Esophagus squamous epithelium (tissue), 4 donors: ENCODE results near the gene HBA1. TPM values are rescaled to one million over a fixed set of nuclear protein-coding genes. Genes with fewer than 3 reads are reported as not detected.

Experiments
- small RNA-seq, 4 donors: library from RNA; depleted of rRNA; stranded (forward); fragments of <200 nt; gene quantifications; one replicate each; pipeline ENCODE3, GENCODE V24; 2016
- total RNA-seq, 4 donors: library from RNA; depleted of rRNA; stranded (reverse); fragments of >200 nt; gene quantifications; one replicate each; pipeline ENCODE4 v1.1.0, GENCODE V29; 2016

HBA1 gene
- total RNA-seq, 4 donors from 2014 or later, result 1.0 to 12.9 TPM; not detected in 2

Small RNA genes lying within 50 kb of the gene (small RNA-seq; reads per million reads assigned to genes)
- gene RF00019, result 0 reads per million in 4 donors

Other genes starting within 250 kb of the HBA1 start
- gene POLR3K, start 123.1 kb upstream of the HBA1 start, total RNA-seq, result 1 to 10 TPM; 3.1 to 8.6 (median 4.8) TPM
- gene SNRNP25, start 122.9 kb upstream of the HBA1 start, total RNA-seq, result 10 to 100 TPM; 12.4 to 30.0 (median 17.9) TPM
- 10 to 100 TPM; 13.3 to 38.3 (median 24.2) TPM for gene RHBDF1, start 104.0 kb upstream of the HBA1 start, total RNA-seq
- 10 to 100 TPM; 47.4 to 72.1 (median 68.3) TPM for gene MPG, start 98.5 kb upstream of the HBA1 start, total RNA-seq
- 10 to 100 TPM; 14.5 to 28.0 (median 18.8) TPM for gene NPRL3, start 38.0 kb upstream of the HBA1 start, total RNA-seq
- not detected for gene HBZ, start 24.0 kb upstream of the HBA1 start, total RNA-seq
- not detected for gene HBM, start 10.7 kb upstream of the HBA1 start, total RNA-seq
- gene HBA2, start 3.8 kb upstream of the HBA1 start, total RNA-seq, result 1 to 10 TPM in 2 of 4 donors, not detected in 2; 4.7 to 5.0 TPM
- gene HBQ1, start 3.8 kb downstream of the HBA1 start, total RNA-seq, result not detected
- gene LUC7L, start 52.8 kb downstream of the HBA1 start, total RNA-seq, result 10 to 100 TPM; 33.5 to 74.2 (median 46.5) TPM
- 100 to 1,000 TPM in 1 of 4 donors, 10 to 100 TPM in 3; 16.5 to 147 (median 60.0) TPM for gene FAM234A, start 58.1 kb downstream of the HBA1 start, total RNA-seq
- 1 to 10 TPM in 3 of 4 donors, under 1 TPM in 1; 0.88 to 4.8 (median 2.6) TPM for gene RGS11, start 99.3 kb downstream of the HBA1 start, total RNA-seq
- not detected for gene ARHGDIG, start 103.9 kb downstream of the HBA1 start, total RNA-seq
- gene PDIA2, start 106.5 kb downstream of the HBA1 start, total RNA-seq, result not detected
- gene AXIN1, start 176.0 kb downstream of the HBA1 start, total RNA-seq, result 10 to 100 TPM; 17.8 to 32.2 (median 22.2) TPM
- gene MRPL28, start 193.9 kb downstream of the HBA1 start, total RNA-seq, result 10 to 100 TPM; 57.9 to 68.2 (median 63.0) TPM
- gene PGAP6, start 205.3 kb downstream of the HBA1 start, total RNA-seq, result 10 to 100 TPM; 23.5 to 31.7 (median 27.6) TPM
- 10 to 100 TPM; 20.7 to 48.3 (median 25.3) TPM for gene NME4, start 220.5 kb downstream of the HBA1 start, total RNA-seq
- 10 to 100 TPM; 13.6 to 19.6 (median 17.0) TPM for gene DECR2, start 225.2 kb downstream of the HBA1 start, total RNA-seq
- gene RAB11FIP3, start 249.0 kb downstream of the HBA1 start, total RNA-seq, result 10 to 100 TPM in 2 of 4 donors, 1 to 10 TPM in 2; 8.0 to 25.6 (median 10.1) TPM